HK-2 (cell line): ENCODE data around the gene CHST11.

ENCODE experiments used
- DNase-seq: peaks from one replicate; pipeline ENCODE4 v3.0.0-alpha.2; 2018; ENCODE audit not compliant: unreplicated experiment

Gene CHST11

GRCh38 chr12:104653730-104654664 lies 197.2 kb downstream of the CHST11 start:
- no peak for DNase-seq

GRCh38 chr12:104654665-104655609 lies 198.2 kb downstream of the CHST11 start:
- no peak for DNase-seq

- no peak for DNase-seq
Measured at GRCh38 chr12:104656383-104656782, 199.6 kb downstream of the CHST11 start.

- DNase-seq: no peak
Measured at GRCh38 chr12:104656921-104657320, 200.2 kb downstream of the CHST11 start.

GRCh38 chr12:104657726-104658484 lies 201.2 kb downstream of the CHST11 start:
- DNase-seq: no peak

- no peak for DNase-seq
Measured at GRCh38 chr12:104659058-104659457, 202.3 kb downstream of the CHST11 start.

GRCh38 chr12:104662203-104662602 lies 205.5 kb downstream of the CHST11 start:
- no peak for DNase-seq

GRCh38 chr12:104662908-104663307 lies 206.2 kb downstream of the CHST11 start:
- DNase-seq: no peak

GRCh38 chr12:104664351-104664750 lies 207.6 kb downstream of the CHST11 start:
- DNase-seq: no peak

GRCh38 chr12:104665296-104665695 lies 208.5 kb downstream of the CHST11 start:
- no peak for DNase-seq

GRCh38 chr12:104667139-104667538 lies 210.4 kb downstream of the CHST11 start:
- no peak for DNase-seq

GRCh38 chr12:104668274-104668718 lies 211.5 kb downstream of the CHST11 start:
- DNase-seq: no peak

GRCh38 chr12:104669089-104669721 lies 212.5 kb downstream of the CHST11 start:
- DNase-seq: no peak

GRCh38 chr12:104669851-104670337 lies 213.1 kb downstream of the CHST11 start:
- no peak for DNase-seq

- peak; percentile 20 for DNase-seq
Measured at GRCh38 chr12:104670439-104671408, 214.0 kb downstream of the CHST11 start.

- peak; percentile 96 for DNase-seq
Measured at GRCh38 chr12:104671409-104672095, 214.8 kb downstream of the CHST11 start.

- DNase-seq: no peak
Measured at GRCh38 chr12:104672096-104672445, 215.3 kb downstream of the CHST11 start.

GRCh38 chr12:104672501-104673265 lies 215.9 kb downstream of the CHST11 start:
- peak; percentile 72 for DNase-seq
